ENCODE results near the gene LRRC45. TPM values are rescaled to one million over a fixed set of nuclear protein-coding genes. Genes with fewer than 3 reads are reported as not detected.

LRRC45 gene
- total RNA-seq, 1 experiment from 2014 or later = 34.3 TPM

DNA sequence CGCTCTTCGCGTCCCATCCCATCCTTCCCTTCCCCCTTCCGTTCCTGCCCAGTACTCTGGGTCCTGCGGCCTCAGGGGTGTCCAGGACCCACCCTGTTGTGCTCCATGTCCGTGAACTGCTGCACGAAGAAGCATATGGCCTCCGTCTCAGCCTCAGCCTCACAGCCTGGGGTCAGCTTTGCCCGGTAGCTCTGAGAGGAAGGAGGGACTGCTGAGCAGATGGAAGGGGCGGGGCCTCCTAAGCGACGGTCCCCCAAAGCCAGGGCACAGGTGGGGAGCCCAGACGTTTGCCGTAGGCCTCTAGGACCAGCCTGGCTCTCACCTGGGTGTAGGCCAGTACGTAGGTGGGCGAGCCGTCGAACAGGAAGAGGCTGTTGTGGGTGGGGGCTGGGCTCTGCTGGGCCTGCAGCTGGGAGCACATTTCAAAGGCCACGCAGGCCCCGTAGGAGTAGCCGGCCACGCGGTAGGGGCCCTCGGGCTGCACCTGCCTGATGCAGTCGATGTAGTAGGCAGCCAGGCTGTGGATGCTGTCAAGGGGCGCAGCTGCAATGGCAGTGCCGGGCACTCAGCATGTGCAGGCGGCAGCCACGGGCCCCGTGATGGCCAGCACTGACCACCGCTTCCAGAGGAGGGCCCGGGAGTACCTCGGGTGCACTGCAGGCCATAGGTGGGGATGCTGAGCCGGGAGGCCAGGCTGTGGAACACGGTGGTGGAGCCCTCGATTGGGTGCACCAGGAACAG lies 57.1 kb downstream of the LRRC45 start:
- no TSS peak for BruUV-seq (replicated peaks)
- intact Hi-C loops (cut with micrococcal nuclease; ENCODE audit: unreplicated experiment) = no loop called here
- H3K4me3 ChIP-seq (ENCODE audit: low read depth, low read length, poor library complexity, severe bottlenecking) = no peak overlapping the region
- ChIA-PET POLR2A (ENCODE audit: low non-redundant PET) (interaction anchor here (0.6 kb wide), 1 partner anchor 57 kb away, joined by 23 read pairs; the partner anchor contains the start of genes CENPX and LRRC45), CTCF (no interaction called here)
- H3K36me3 ChIP-seq (ENCODE audit: insufficient read depth, low read length, poor library complexity, severe bottlenecking) = peaks cover 80% of the 10 kb centered on the region
- H3K9me3 ChIP-seq (ENCODE audit: low read depth, low read length, poor library complexity, severe bottlenecking) = no peaks in the 10 kb centered on the region
- H3K27me3 ChIP-seq (replicated peaks; ENCODE audit: insufficient read depth, low read depth, low read length, poor library complexity) = no peaks in the 10 kb centered on the region
- no peak for DNase-seq (ENCODE audit: low spot score)
- no peak for TF ChIP-seq EZH2 (IDR thresholded peaks at IDR 0.05; ENCODE audit: borderline replicate concordance, low read depth, low read length, poor library complexity, severe bottlenecking)
- TF ChIP-seq CTCF (conservative IDR thresholded peaks at IDR 0.05; ENCODE audit: low read depth, low read length) = no peak
- no peak overlapping the region for H3K27ac ChIP-seq (ENCODE audit: low read depth, low read length, poor library complexity, severe bottlenecking)
- H3K4me1 ChIP-seq (ENCODE audit: insufficient read depth, low read length, poor library complexity, severe bottlenecking) = no peaks in the 10 kb centered on the region

Other genes starting within 250 kb of the LRRC45 start
- not detected in 2 replicates for gene GCGR, start 219.2 kb upstream of the LRRC45 start, total RNA-seq (2021)
- 126 and 130 TPM in 2 replicates for gene MCRIP1, start 190.0 kb upstream of the LRRC45 start, total RNA-seq (2021)
- gene PPP1R27, start 188.3 kb upstream of the LRRC45 start, total RNA-seq (2021) = not detected in 2 replicates
- 491 and 503 TPM in 2 replicates for gene P4HB, start 162.8 kb upstream of the LRRC45 start, total RNA-seq (2021)
- 568 and 667 TPM in 2 replicates for gene ARHGDIA, start 152.0 kb upstream of the LRRC45 start, total RNA-seq (2021)
- 251 and 258 TPM in 2 replicates for gene ALYREF, start 131.7 kb upstream of the LRRC45 start, total RNA-seq (2021)
- gene ANAPC11, start 131.6 kb upstream of the LRRC45 start, total RNA-seq (2021) = 128 and 138 TPM in 2 replicates
- 0.75 and 0.87 TPM in 2 replicates for gene NPB, start 121.1 kb upstream of the LRRC45 start, total RNA-seq (2021)
- gene PCYT2, start 111.9 kb upstream of the LRRC45 start, total RNA-seq (2021) = 55.4 and 58.3 TPM in 2 replicates
- gene SIRT7, start 105.1 kb upstream of the LRRC45 start, total RNA-seq (2021) = 34.8 and 36.6 TPM in 2 replicates
- gene MAFG, start 95.6 kb upstream of the LRRC45 start, total RNA-seq (2021) = 46.7 and 49.7 TPM in 2 replicates
- 75.5 and 108 TPM in 2 replicates for gene PYCR1, start 86.0 kb upstream of the LRRC45 start, total RNA-seq (2021)
- gene MYADML2, start 76.1 kb upstream of the LRRC45 start, total RNA-seq (2021) = not detected in 2 replicates
- not detected in 2 replicates for gene NOTUM, start 62.1 kb upstream of the LRRC45 start, total RNA-seq (2021)
- gene ASPSCR1, start 45.7 kb upstream of the LRRC45 start, total RNA-seq (2021) = 46.2 and 52.2 TPM in 2 replicates
- gene CENPX, start 427 bp upstream of the LRRC45 start, total RNA-seq (2021) = 153 and 165 TPM in 2 replicates
- 24.8 and 42.0 TPM in 2 replicates for gene RAC3, start 8.4 kb downstream of the LRRC45 start, total RNA-seq (2021)
- gene DCXR, start 14.4 kb downstream of the LRRC45 start, total RNA-seq (2021) = 140 and 191 TPM in 2 replicates
- 31.5 and 39.4 TPM in 2 replicates for gene RFNG, start 28.5 kb downstream of the LRRC45 start, total RNA-seq (2021)
- gene GPS1, start 28.6 kb downstream of the LRRC45 start, total RNA-seq (2021) = 162 and 192 TPM in 2 replicates
- gene DUS1L, start 42.5 kb downstream of the LRRC45 start, total RNA-seq (2021) = 139 and 143 TPM in 2 replicates
- 591 and 676 TPM in 2 replicates for gene FASN, start 74.9 kb downstream of the LRRC45 start, total RNA-seq (2021)
- gene CCDC57, start 189.5 kb downstream of the LRRC45 start, total RNA-seq (2021) = 43.6 and 58.8 TPM in 2 replicates
- gene SLC16A3, start 205.7 kb downstream of the LRRC45 start, total RNA-seq (2021) = 0.97 and 2.8 TPM in 2 replicates